Amygdala (tissue), 56 donors: Measurements from ENCODE around the gene FOXD1.

Experiments
- DNase-seq, 56 donors: peaks; one replicate each; lab custom pipeline; 2025; lab: John Stamatoyannopoulos, UW

Gene FOXD1

DNA sequence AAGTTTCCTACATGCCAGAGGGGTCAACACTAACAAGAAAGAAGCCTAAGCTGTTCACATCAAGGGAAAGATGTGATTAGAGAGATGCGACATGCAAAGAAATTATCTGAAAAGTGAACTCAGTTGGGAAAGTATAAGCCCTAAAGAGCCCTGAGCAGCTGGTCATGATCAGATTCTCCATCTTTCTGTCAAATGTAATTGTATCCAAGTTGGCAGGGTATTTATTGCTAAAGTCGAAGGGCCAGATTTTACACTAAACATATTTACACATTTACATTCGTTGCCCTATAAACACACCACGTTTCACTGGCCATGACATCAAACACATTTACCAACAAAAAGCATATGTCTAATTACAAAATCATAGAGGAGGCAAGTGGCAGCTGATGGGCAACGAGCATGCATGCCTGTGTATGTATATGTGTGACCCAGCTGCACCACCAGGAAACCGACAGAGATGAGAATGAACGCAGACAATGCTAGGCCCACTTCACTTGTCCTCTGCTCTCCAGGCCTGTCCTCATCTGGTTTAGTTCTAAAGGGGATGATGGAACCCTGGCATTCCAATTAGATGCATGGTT lies 6.3 kb downstream of the FOXD1 start:
- DNase-seq = no peak

DNA sequence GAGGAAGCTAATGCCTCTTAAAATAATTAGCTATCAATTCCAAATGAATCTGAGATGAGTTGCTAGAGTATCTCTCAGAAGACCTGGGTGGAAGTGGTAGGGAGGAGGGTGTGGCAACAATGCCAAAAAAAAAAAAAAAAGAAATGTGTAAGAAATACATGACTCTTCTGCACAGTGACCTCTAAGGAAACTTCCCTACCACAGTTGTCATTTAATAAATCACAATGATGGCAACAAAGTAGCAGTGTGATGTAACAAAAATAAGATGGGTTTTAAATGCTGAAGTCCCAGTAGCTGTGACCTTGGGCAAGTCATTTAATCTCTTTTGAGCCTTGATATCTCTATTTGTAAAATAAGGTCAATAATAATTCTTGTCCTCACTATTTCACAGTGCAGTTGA lies 7.2 kb downstream of the FOXD1 start:
- DNase-seq = no peak

DNA sequence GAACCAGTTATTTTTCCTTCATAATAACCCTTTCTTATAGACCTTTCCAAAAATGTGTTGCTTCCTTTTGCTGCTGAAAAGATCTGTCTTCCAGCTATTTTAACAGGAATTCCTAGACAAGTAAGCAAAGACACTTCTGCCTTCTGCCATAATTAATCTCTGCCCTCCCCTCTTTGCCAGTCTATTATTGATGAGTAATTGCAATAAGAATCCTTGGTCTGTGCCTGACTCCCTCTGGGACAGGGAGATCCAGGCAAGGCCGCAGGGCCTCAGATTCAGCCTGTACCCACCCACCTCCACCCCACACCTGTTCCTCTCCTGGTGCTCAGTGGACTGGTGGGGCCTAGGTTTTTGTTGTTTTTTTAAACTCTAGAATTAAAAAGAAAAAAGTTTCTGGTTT lies 8.3 kb downstream of the FOXD1 start:
- no peak for DNase-seq

DNA sequence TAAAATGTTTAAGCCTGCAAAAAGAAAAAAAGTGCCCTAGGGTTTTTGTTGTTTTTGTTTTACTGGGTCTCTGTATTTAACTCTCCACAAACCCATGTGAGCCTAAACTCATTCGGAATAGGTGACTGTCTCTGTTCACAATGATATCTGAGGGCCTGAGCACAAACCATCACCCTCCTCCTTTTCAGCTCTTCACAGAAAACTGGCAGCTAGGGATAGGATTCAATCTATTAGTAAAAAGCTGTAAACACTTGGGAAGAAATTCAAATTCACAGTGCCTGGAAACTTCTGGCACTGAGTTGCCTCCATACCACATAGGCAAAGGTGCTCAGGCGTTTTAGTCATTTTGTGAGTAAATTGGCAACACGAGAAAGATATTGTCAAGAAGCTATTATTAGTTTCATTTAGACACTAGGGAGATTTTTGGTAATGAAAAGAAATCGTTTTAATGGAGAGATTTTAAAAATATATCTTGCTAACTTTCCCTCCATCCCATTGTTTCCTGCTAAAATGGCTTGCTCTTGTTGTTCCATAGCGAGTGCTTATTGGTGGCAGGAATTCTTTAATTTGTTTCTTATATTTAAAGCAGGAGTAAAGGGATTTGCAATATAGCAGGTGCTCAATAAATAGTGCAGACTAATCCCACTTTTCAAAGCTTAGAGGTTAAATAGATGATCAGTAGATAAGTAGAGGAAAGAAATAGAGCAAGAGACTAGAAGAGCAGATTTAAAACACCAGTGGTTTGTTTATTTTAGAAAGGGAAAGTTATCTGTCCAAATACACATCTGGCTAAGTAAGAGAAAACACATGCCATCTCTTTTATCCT lies 9.7 kb downstream of the FOXD1 start:
- DNase-seq = no peak

DNA sequence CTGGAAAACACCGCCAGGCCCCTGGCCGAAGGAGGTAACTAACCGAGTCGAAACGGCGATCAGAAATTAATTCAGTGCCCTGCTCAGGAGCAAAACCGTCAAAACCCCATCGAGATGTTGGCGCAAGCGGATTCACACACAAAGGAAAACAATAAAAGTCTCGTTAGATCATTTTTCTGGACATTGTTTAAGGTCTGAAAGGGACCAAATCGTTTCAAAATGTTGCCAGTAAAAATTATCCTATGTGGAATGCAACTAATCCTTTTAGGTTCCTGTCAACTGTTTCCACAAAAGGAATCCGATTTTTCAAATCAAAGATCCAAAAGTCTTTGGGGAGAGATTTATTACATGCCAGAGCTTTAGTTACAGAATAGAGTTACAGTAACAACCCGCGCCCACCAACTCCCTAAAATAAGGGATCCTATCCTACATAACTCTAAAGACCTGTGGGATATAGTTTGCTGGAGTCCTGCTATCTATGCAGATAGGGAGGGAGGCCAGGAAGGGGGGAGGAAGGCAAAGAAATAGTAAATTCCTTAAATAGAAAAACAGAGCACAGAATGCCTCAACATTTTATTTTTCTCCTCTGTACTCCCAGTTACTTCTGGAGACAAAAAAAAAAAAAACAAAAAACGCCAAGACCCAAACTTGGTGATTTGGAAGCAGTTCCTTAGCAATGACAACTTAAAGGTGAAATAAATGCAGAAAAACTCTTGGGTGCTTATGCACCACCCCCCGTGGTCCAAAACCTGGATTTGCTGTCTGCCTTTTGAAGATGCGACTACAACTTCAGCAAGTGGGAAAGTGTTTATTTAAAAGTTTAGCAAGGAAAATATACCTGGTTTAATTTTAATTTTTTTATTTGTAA lies 10.6 kb downstream of the FOXD1 start:
- DNase-seq = no peak

DNA sequence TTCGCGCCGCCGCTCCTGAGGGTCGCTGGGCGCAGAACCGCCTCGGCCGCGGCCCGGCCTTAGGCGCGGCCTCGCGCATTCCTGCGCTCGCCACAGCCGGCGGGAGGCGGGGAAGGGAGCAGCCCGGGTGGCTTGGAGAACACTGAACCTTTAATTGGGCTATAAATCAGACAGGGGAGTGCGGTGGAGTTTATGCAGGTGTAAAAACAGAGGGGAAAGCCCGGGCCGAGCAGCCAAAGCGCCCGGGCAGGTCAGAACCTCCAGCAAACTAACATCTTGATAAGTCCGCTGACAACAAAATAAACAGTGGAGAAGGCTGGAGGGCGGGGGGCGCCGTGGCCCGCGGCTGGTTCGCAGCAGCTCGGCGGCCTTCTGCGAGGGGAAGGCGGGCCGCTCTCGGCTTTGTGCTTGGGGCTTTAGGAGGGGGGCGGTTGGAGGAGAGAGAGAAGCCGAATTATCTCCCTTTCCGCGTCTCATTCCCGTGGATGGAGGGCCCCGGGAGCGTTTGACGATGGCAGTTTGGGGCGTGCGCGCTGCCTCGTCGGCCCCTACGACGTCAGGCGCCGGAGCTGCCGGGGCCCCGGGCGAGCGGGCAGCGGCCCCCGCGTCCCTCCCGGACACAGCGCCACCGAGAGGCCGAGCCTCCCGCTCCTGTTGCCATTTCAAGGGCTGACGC lies 11.3 kb downstream of the FOXD1 start:
- DNase-seq = no peak

DNA sequence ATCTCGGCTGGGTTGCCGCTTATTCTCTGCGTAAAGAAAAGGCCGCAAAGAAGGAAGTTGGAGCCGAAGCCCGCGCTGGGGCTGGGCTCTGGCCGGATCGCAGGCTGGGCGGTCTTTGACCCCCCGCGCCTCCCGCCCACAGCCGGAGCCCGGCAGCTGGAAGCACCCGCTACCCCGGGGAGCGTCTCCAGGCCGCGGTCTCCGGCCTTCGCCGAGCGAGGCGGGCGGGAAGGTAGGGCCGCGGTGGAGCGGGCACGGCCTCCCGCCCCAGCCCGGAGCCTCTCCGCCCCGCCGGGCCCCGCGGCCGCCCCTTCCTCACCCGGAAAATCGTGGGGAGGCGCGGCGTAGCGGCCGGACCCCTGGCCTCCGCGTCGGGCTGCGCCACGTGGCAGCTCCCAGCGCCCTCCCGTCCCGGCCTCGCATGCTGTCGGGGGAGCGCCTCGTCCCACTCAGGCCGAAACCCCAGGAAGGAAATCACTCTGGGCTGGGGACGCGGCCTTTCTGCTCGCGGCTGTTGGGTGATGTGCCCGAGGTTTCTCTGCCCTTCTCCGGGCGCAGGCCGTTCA lies 12.0 kb downstream of the FOXD1 start:
- no peak for DNase-seq

DNA sequence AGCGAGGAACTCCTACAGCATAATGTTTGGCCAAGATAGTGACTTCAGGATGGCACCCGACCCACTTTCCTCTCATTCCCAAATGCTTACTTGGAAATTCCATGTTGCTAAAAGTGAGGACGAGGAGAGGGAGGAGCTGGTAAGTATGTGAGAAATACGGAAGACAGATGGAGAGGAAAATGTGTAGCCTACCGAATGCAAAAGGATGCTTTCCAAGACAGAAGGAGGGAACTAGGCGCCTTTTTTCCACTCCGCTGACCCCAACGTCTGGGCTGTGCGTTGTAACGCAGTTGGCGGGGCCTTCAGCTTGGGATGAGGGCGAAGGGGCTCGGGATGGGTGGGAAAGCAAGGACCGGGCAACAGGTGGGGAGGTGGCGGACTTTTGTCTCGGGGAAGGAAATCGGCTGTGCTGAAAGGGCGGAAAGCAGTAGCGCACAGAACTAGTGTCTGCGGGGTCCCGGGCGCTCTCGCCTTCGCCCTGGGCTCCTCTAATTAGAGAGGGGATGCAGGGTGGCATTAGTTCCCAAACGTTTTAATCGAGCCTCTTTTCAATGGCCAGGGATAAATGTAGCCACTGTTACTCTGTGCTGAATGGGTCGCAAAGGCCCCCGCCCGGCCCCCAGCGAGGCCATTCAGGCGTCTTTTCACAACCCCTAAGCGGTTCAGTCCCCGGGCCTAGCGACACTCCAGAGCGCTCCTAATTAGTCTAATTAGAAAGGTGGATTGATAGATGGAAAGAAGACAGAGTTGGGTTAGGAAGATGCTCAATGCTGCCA lies 12.6 kb downstream of the FOXD1 start:
- DNase-seq = no peak

DNA sequence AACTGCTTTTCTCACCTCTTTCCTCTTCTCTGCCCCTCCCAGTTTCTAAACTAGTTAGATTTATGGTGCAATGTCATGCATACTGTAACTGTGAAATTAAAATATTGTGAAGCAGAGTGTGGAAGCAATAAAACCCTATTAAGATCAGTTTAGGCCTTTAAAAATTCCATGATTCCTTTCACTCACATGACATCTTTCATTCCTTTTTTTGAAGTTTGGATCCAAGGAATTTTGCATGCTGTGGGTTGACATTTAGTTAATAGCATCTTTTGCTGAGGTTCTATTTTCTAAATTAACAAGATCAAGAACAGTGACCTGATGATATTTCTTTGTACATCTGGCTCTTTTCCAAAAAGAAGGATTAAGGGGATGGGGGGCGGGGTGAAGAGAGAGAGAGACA lies 13.7 kb downstream of the FOXD1 start:
- no peak for DNase-seq

DNA sequence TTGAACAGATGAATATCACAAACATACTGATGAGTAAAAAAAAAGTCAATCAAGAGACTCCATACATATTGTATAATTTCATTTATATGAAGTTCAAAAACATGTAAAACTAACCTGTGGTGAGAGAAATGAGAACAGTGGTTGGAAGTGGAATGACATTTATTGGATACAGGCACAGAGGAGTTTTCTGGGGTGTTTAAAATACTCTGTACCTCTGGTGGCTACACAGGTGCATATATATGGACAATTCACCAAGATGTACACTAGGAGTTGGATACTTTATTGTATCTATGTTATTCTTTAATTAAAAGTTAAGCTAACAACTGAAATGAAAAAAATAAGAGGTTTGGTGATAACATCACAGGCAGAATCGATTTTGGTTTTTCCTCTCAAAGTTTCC lies 14.1 kb downstream of the FOXD1 start:
- DNase-seq = no peak

DNA sequence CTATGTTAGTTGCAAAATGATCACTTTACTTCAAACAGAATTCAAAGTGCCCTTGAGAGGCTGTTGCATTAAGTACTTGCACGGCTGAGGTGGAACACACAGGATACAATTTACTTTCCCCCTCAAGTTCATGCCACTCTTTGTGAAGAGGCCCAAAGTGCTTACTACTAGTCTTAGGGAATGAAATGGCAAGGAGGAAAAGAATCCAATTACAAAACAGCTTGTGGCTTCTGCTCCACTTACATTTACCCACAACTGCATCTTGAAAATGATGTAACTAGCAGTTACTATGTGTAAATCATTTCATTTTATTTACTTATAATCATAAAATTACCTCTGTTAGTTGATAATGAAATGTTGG lies 14.6 kb downstream of the FOXD1 start:
- DNase-seq = no peak

DNA sequence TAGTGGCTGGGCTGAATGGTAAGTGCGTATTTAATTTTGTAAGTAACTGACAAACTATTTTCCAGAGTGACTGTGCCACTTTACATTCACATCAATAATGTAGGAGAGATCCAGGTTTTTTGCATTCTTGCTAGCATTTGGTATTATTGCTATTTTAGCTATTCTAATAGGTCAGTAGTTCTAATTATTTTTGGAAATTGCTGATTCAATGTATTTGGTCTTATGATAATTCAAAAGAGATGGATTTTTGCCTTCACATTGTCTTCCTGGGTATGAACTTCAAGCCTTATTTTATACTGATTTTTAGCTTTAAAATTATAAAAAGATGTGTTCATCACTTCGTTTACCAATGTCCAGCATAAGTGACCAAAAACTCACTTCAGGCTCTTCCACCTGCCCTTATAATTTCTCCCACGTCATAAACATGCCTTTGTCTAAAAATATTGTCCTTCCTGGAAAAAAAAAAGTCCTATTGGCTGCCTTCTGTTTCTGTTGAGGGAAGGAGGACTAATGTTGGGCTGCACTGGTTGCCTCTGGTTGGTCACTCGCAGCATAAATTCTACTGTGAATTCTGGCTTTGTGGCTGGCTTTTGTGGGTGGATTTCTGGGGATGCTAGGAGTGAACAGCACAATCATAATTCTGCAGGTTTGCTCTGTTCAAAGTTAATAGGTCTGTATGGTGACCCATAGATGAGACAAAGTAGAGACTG lies 15.2 kb downstream of the FOXD1 start:
- no peak for DNase-seq

DNA sequence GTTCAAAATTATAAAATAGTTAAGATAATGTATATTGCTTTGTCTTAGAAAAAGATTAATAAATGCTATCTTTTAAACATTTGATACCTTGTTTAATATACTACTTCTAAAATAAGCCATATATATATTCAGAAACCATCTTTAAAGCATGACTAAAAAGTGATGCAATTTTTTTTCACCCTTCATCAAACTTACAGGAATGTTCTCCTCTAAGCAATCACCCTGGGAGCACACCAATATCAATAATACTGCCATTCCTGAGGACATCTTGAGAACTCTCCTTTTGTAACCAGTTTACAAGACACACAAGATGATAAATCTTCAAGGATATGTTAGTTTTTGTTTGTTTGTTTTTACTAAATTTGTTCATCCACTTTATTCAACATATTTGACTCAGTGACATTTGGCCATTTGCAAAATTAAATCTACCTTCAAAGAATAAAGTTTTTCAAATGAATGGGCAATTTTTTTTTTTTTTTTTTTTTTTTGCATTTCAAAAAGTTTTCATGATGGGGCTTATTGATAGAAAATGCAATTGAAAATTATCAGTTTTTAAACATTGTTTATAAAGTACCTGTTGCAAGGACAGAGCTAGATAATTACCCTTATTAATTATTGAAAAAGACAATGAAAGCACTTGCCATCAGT lies 17.2 kb downstream of the FOXD1 start:
- no peak for DNase-seq

DNA sequence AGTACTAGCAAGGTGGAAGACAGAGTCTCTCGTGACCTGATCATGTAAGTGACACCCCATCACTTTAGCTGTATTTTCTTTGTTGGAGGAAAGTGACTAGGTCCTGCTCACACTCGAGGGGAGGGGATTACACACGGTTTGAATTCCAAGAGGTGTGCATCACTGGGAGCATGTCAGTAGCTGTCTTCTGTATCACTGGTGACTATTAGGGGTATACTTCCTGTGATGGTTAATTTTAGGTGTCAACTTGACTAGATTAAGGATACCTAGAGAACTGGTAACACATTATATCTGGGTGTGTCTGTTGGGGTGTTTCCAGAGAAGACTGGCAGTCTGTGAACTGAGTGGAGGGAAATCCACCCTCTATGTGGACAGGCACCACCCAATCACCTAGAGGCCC lies 22.5 kb downstream of the FOXD1 start:
- DNase-seq = no peak

DNA sequence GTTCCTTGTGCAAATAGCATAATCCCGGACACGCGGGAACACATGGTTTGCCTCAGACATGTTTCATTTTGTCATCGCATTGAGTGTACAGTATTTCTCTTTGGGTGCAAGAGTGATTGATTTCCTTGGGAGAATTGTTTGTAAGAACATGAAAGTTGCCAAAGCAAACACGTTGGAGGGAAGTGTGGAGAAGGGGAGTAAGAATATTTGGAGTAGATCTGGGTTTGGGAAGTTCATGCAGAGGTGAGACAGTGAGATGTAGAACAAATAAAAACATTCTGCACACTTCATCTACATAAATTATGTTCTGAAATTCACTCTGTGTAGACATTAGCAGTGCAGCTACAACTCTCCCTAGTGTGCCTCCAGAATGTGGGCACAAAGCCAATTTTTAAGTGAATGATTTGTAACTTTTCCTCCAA lies 24.0 kb downstream of the FOXD1 start:
- no peak for DNase-seq

DNA sequence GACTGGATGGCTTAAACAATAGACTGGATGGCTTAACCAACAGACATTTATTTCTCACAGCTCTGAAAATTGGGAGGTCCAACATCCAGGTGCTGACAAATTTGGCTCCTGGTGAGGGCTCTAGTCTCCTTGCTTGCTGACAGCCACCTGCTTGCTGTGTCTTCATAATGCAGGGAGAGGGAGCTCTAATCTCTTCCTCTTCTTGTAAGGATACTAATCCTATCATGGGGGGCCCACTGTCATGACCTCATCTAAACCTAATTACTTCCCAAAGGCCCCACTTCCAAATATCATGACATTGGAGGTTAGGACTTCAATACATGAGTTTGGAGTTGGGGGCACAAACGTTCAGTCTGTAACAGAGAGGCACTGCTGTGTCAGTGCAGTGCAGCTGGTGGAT lies 26.4 kb downstream of the FOXD1 start:
- DNase-seq = no peak

DNA sequence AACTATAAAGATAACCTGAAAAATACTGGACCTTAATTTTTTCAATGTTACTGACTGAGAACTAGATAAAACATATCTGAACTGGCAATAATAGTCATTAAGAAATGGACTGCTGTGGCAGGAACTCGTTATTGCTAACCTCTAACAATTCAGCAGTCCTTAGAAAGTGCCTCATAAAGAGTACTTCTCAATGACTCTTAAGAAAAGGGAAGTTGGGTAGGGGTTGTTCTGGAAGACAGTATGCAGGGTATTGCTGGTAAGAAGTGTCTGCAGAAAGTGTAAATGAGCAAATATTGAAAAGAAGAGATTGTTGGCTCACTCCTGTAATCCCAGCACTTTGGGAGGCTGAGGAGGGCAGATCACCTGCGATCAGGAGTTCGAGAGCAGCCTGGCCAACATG lies 27.9 kb downstream of the FOXD1 start:
- DNase-seq = no peak

DNA sequence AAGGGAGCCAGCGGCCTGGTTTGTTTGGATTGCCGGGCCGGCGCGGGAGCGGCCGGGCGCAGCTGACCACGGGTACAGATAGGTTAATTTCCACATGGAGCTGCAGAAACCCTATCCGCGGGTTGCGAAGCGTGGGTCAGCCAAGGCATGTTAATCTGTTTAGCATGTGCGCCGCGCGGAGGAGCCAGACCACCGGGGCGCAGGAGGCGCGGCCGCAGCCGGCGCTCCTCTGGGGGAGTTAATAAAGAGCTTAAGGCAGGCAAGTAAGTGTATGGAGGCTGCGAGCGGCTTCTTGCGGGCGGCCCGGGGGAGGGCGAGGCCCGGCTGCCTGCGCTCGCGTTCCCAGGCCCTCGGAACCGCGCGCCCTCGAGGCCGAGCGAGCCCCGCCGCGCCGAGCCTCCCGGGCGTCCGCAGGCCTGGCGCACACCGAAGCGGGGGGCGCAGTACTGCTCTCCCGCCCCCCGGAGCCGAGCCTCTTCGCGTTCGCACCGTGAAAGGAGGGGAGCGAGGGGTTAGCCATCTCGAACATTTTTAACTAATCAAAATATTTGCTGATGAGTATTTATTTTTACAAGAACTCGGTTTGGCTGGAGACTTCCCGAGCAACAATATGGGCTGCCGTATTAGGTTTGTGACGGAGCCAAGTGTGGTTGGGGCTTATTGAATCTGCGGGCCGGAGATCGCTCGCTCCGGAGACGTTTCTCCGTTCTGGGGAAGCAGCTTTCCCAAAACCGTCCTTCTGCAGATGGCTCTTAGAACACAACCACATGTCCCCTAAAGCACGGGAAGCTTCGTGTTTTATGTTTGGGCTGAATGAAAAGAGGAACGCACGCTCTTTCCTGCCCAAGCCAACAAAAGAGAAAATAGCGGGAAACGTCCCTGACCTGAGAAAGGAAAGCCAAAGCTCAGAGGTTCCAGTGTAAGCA lies 28.8 kb downstream of the FOXD1 start:
- no peak for DNase-seq
